Colon (tissue), 2 donors: ENCODE results near the gene RCBTB2.
A peak's percentile ranks its signal among the peaks of the same experiment; 100 is the strongest.
"Not testable (repeated sequence)": the region's sequence is repeated elsewhere in the genome, so short reads cannot be mapped to it uniquely, and the experiment has no call there.

Source experiments
- FAIRE-seq: peaks from 2 replicates; lab custom pipeline; 2012; peaks lifted over from hg19 to GRCh38; lab: Jason Lieb, UNC
- donor health status: control.
- donor health status: control.

Gene RCBTB2

DNA sequence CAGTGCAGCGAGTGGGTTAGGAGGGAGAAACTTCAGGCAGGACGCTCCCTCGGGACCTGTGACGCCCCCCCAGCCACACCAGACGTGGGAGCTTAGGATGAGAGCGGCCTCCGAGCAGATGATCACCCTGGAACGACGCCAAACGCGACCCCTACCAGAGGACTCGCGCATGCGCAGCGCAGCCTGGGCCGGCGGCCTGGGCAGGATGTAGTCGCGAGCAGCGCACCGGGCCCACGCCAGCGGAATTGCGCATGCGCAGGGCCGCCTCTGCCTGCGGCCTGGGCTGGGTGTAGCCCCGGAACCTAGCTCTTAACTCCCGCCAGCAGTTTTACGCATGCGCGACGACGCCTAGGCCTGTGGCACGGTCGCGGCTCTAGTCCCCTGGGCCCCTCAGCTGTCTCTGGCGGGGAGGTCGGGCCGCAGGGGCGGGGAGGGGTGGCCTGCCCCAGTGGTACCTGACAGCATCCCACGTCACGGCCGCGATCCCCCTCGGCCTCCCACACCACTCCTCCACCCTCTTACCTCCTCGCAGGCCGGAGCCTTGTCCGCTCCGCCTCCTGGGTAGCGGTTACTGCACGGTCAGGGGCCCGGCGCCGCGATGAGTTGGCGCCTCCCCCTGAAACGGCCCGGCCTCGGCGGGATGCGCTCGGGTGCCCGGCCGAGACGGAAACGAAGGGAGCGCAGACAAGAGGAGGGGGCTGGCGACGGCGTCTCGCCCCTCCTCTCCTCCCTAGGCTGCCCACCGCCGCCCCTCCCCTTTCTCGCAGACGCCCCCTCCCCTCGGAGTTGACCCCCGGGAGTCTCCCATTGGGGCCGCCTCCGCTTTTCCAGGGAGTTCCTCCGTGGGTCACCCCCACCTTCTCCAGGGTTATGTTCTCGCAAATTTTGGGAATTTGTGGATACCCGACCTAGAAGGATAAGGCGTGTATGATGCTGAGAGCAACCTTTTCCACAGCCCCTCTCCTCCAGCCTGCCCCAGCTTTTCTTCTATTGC lies at the start of gene RCBTB2:
Gene RCBTB2, minus strand, starts transcription at position 575 of the 994 bp plus-strand sequence. CDS start 11,141 bp downstream, outside the sequence.
- FAIRE-seq: no peak

DNA sequence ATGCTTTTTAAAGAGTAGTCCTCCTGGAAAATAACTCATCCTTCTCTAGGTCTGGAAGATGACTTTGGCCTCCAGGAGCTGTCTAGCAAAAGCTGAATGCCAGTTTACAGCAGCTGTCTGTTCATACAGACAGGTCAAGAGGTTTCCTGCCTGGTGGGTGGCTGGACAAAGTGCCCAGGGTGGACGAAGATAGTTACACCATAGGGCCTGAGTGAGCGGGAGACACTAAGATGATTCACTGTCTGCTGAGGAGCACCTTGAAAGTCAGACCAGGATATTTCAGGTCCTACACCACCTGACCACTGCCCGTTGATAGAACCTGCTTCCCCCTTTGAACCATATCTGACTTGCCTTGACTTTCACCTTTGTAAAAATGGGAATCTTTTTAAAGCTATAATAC lies 49.2 kb upstream of the RCBTB2 start:
- no peak for FAIRE-seq

DNA sequence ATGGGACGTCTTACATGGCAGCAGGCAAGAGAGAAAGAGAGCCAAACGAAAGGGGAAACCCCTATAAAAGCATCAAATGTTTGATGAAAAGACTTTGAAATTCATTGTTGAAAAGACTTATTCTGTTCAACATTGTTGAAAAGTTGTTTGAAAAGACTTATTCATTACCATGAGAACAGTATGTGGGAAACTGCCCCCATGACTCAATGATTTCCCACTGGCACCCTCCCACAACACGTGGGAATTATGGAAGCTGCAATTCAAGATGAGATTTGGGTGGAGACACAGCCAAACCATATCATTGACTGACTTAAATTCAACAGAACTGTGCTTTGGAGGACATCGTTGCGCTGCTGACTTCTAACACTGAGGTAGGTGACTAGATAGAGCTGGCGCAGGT lies 48.0 kb upstream of the RCBTB2 start:
- FAIRE-seq: no peak

DNA sequence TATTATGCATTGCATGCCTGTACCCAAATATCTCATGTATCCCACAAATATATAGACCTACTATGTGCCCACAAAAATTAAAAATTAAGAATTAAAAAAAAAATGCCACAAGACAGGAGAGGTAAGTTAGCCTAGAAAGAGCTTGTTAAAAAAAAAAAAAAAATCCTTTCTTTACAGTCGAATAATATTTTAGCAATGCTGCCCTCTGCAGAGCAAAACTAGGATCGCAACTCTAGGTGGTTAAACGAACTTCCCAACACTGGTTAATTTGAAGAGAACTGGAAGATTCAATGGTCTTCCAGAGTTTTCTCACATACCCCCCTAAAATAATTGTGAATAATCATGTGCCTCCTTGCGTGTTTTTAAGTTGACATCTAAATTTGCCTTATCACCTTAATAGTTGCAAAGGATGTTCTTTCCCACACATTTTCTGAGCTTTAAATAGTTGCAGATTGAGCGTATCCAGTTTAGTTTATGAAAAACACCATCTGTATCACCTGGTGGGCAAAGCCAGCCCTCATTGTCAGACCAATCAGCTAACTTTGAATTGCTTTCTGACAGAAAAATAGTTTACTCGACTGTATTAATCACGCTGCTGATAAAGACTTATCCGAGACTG lies 47.4 kb upstream of the RCBTB2 start:
- peak; percentile 69 for FAIRE-seq

DNA sequence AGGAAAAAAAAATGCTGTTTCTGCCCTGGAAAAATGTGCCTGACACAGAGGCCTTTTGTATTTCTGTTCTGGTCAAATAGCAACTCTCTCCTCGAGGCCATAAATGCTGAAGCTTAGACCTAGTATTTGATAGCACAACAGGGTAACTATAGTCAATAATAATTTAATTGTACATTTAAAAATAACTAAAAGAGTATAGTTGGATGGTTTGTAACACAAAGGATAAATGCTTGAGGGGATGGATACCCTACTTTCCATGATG lies 47.0 kb upstream of the RCBTB2 start:
- FAIRE-seq: not testable (repeated sequence)

DNA sequence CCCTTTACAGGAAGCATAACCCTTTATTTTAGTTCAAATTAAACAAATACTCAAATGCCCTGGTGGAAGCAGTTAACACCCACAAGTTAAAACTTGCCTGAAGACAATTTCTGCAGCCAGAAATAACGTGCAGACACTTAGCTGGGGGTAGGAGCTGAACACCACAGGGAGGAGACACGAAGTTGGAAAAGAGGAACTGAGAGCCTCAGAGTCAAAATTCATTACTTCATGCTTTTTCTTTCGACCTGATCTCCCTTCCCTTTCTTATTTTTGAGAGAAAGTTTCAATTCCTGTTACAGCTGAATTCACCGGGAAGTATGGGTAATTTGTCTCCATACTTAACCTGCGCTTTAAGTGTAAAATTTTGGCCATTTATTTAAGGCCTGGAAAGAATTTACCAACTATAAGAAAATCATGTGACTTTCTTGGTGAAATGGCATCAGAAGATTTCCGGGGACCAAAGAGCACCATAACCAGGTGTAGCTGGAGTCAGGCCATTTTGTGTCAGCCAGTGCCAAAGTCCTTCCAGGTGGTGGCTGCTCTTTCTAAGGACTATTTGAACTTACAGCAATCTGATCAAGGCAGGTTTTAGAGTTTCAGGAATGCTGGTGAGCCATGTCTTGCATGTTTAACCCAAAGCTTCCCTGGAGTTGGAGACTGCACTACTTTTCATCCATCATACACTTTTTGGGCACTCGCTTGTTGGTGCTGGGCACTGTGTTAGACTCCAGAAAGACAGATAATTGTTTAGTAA lies 46.5 kb upstream of the RCBTB2 start:
- FAIRE-seq: no peak

DNA sequence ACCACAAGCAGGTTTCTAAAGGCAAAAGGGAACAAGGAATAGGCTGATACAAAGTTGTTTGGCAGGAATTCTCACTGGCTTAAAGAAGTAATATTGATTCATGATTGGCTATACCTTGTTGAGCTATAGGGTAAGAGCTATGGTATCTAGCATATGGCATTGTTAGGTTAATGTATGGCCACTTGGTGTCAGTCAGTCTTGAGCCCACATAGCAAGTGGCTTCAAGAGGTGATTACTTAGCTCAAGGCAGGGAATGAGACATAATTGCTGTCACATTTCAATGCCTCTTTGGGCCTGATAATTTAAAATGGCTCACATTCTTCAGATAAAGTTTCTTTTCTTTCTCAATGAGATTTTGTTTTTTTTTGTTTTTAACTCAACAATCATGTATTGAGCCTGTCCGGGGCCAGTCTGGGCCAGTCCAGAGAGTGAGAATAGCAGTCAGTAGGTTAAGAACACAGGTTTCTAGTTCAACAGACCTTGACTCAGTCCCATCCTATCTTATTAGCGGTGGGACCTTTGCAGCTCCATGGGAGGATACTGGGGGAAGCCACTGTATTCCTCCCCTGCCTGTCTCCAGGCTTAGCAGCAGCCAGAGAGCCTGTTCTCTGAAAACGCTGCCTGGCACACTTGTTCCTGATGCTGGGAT lies 45.8 kb upstream of the RCBTB2 start:
- FAIRE-seq: no peak

DNA sequence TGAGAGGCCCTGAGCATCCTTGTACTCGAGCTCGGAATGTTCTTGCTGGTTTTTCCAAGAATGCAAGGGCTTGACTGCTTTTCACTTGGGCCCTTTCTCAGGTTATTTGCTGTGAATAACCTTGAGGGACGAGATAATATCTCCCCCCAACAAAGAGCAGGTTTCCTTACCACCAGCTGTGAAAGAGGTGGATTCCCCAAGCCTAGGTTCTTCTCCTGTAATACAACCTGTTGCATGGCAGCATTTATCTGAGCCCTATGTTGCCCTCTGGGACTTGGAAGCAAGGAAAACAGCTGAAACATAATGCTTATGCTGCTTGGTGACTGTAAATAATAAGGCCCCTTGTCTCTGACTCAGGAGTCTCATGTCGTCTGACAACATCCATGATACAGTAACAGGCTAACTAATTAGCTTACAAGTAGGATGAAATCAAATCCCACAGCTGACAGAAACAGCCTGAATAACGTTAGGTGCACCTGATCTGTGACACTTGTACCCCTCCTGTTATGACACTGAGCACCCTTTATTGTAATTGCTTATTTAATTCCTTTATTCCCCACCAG lies 43.6 kb upstream of the RCBTB2 start:
- FAIRE-seq: no peak

DNA sequence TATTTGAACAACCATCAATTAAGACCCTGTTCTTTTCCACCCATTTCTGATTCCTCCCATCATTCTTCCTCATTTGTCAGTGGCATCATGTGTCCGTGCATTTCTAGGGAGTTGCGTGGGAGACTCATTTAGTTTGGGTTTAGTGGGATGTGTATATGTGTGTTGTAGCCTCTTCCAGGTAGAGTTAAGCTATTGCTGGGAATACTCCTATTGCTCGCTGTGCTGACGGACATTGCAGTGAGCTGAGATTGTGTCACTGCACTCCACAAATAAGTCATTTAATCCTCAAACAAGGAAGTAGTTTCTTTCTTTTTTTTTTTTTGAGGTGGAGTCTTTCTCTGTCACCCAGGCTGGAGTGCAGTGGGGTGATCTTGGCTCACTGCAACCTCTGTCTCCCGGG lies 42.2 kb upstream of the RCBTB2 start:
- no peak for FAIRE-seq

DNA sequence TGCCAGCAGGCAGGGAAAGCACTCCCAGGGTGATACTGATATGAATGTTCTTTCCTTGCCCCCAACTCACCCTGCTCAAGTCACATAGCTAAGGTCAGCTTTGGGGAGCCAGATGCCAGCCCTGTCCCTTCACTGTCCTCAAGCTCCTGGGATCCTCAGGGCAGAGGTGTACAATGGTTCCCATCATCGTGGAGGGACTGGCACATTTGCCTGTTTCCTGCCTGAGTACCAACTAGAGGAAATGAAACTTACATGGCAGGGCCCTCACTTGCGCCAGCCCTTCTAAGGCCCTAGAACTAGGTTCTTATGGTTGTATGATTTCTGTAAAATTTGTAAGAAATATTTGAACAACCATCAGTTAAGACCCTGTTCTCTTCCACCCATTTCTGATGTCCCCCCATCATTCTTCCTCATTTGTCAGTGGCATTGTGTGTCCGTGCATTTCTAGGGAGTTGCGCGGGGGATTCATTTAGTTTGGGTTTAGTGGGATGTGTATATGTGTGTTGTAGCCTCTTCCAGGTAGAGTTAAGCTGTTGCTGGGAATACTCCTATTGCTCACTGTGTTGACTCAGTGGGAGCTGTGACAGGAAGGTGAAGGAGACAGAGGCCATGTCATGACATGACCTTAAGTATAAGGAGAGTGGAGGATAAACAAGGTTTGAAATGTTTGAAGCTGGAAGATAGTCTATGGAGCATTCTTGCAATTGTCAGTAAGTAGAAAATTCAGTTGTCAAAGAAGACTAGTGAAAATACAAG lies 41.3 kb upstream of the RCBTB2 start:
- no peak for FAIRE-seq

DNA sequence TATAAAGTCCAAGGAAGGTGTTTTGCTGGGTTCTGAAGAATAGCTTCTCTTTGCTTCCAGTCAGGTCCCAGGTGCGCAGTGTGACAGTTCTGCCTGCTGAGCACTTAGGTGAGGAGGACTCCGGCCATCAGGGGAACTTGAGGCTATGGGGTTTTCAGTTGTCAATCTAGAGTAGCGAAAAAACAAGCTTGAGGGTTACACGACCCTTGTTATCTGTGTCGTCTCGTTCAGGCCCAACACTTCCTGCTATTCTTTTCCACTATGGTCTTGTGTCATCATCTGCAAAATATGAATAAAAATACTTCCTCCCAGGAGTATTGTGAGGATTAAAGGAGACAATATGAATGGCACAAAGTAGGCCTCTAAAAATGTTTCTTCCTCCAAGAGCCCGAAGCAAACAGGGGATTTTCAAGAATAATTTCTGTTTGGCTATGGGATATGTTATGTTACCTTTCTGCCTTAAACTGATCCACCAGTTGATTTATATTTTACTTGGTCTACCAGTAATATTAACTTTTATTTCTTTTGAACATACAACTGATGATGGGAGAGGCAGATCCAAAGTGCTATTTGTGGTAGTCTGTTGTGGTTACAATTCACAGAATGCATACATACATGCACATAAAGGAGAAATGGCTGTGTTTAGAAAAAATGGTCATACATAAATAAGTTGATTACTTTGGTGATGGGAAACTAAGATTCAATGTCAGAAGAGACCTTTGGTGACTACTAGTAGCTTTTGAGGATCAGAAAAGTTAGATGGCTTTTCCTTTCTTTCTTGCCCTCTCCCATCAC lies 40.5 kb upstream of the RCBTB2 start:
- FAIRE-seq: no peak

DNA sequence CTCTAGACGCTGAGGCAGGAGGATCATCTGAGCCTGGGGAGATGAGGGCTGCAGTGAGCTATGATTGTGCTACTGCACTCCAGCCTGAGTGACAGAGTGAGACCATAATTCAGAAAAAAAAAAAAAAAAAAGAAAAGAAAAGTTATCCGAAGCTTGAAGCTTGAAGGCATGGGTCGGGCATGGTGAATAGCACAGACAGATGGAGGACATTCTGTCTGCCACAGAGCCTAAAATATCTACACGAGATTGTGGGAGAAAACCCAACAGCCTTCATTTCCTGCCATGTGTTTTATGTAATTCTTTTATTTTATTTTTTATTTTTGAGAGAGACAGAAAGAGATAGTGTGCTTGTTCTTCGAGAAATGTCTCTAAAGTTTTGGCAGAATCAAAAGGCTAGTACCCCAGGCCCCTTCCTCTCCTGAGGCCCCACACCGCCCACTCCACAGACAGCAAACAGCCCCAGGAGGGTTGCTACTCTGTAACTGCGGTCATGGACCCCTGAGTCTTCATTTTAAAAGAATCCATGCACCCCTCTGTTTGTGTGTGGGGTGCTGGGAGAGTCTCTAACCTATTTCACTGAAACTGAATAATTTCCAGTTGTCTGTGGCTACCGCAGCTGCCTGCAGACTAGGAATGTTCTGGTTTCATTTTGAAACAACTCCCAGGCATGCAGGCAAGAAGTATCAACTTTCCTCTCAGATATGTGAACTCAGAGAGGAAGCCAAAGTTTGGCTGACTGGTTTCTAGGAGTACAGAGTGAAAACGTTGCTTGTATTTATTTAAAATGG lies 38.4 kb upstream of the RCBTB2 start:
- no peak for FAIRE-seq

DNA sequence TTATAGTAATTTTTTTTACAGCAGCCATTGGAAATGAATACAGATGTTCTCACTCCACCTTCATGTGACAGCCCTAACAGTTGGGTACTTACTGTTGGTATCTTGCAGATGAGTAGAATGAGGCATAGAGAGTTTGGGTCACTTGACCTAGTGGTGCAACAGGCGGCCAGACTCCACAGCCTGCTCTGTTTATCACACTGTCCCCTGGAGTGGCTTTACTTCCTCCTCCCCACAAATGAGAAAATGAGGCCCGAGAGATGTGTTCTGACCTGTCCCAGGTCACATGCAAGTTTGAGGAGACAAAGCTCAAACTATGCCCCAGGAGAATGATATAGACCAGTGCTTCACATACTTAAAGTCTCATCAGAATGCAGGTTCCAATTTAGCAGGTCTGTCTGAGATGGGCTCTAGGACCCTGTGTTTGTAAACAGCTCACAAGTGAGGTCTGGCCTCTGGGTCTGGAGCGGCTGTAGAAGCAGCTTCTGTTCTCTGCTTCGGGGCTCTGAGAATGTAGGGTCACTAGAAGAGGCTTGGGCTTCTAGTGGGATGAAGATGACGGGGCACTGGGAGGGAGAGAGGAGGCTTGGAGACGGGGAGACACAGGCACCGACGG lies 37.4 kb upstream of the RCBTB2 start:
- no peak for FAIRE-seq

DNA sequence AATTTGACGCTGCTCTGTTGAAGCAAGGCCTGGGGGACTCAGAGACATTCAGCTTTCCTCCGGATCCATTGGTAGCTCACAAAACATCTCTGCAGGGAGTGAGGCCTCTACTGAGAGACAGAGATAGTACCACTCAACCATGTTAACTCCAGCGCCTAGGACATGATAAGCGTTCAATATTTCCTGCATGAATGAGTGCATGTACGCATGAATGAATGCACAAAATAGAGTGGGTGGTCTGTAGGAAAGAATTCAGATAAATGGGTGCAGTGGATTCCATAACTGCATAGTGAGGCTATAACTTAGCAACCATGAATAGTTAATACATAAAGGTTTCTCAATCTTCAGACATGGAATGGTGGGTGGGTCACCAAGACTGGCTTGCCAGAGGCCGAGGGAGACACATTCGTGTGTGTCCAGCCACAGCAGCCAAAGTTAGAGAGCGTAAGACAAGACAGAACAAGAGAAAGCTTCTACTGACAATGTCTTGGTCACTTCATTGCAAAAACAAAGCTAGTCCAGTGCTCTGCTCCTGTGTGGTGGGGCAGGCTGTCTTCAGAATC lies 36.3 kb upstream of the RCBTB2 start:
- FAIRE-seq: no peak

DNA sequence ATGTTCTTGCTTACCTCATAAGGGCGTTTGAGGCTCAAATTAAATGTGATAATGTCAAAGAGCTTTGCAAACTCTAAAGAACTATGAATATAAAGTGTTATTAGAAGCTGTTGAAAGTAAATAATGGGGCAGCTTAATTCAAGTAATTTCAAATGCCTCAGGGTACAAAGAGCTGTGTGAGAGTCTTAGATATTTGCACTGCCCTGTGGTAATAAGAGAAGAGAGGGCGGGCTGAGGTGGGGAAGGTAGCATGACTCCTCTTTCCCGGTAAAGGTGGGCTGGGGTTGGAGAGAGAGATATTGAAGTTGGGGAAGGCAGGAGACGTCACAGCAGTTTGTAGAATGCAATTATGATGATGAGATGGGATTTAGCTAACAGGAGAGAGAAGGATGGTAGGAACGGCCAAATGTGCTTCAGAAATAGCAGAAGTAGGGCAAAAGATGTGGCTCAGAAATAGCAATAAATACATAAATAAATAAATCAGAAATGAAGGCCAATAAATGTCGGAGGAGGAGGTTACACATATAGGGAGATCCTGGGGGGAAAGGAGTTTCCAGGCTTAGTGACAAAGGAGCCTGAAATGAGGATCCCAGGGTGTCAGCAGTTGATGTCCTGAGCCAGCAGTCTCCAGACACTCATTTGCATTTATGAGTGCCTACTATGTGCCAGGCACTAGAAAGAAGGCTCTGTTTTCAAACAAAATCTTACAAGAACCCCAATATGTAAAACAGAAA lies 35.7 kb upstream of the RCBTB2 start:
- FAIRE-seq: no peak

DNA sequence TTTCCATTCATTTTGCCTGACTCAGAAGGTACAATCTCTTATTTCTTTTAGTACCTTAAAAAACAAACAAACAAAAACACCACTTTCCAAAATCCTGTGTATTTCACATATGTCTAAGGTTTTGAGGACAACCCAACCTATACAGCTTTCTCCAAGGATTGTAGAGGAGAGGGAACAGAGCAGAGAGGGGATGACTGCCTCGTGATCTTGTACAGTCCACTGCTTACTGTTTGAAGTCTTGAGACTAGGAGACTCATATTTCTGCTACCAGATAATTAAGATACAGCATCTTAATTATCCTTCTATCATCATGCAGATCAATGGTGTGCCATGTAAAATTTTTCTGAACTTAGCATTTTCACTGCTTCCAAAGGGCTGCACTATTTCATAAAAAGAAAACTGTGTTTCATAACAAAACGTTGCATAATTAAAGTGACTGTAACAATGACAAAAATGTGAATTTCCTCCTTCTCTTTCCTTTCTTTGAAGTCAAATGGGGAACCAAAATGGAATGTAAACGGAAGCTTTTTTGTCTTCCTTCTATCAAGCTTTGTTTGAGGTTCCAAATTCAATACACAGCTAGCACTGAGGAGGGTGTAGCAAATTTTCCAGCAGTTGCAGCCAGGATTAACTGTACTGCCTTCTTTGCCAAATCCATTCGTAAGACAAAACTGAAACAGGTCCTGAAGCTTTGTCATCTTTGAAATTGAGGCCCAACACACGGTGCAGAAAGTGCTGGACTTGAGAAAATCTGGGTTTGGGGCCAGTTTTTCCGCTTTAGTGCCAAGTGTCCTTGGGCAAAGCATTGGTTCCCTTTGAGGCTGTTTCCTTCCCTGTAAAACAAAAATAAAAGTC lies 34.9 kb upstream of the RCBTB2 start:
- no peak for FAIRE-seq

DNA sequence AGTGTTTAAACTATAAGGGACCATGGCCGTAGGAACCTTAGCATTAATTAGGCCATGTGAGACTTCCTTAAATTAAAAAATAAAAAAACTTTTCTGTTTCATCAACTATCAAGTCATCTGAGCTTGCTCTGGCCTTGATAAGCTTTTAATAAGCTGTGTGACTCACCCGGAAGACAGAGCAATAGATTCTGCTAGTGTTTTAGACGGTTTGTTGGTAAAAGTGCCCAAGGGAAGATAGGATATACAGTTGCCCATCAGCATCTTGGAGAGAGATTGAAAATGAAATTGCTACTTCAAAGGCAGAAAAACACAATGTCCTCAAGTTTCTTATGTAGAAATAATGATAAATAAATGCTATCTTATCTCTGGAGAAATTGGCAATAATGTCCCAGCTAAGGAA lies 31.2 kb upstream of the RCBTB2 start:
- no peak for FAIRE-seq
